A673 (cell line): ENCODE measurements around the gene FRY. TPM values are rescaled to one million over a fixed set of nuclear protein-coding genes. Genes with fewer than 3 reads are reported as not detected.

Experiments
- BruUV-seq: library from RNA; stranded (reverse); fragments of 400-500 nt; replicated peaks from 2 replicates; lab custom pipeline; 2021; lab: Mats Ljungman, UMichigan
- CTCF ChIA-PET: fragments of 300-600 bp; sonication (Branson Sonifier 250); formaldehyde crosslinking; loops from one replicate; lab custom pipeline; 2022; ENCODE audit warnings: antibody characterized with exemption; lab: Charles Lee
- POLR2A ChIA-PET: fragments of 300-600 bp; sonication (Branson Sonifier 250); formaldehyde crosslinking; loops from one replicate; lab custom pipeline; 2022; ENCODE audit warnings: antibody characterized with exemption; ENCODE audit not compliant: low non-redundant PET; lab: Charles Lee
- DNase-seq: peaks from one replicate; pipeline ENCODE4 v3.0.0-alpha.2; 2015; ENCODE audit warnings: low spot score
- H3K27ac ChIP-seq: fragments of 200-600 bp; sonication (generic); 2 replicates; pipeline ENCODE4 v1.5.1; 2016; ENCODE audit warnings: mixed run types, low read depth, mild to moderate bottlenecking, mixed read lengths, antibody characterized with exemption, low read length; ENCODE audit not compliant: poor library complexity, severe bottlenecking
- H3K27me3 ChIP-seq: fragments of 200-600 bp; sonication (generic); replicated peaks from 2 replicates; pipeline ENCODE4 v1.6.1; 2017; ENCODE audit warnings: mixed run types, low read depth, mild to moderate bottlenecking, mixed read lengths, antibody characterized with exemption, low read length; ENCODE audit not compliant: insufficient read depth, poor library complexity
- H3K36me3 ChIP-seq: fragments of 200-600 bp; sonication (generic); 2 replicates; pipeline ENCODE4 v1.6.1; 2016; ENCODE audit warnings: mixed run types, mild to moderate bottlenecking, mixed read lengths, antibody characterized with exemption, low read length; ENCODE audit not compliant: insufficient read depth, poor library complexity, severe bottlenecking
- H3K4me1 ChIP-seq: fragments of 200-600 bp; sonication (generic); 2 replicates; pipeline ENCODE4 v1.6.1; 2017; ENCODE audit warnings: mixed run types, mild to moderate bottlenecking, mixed read lengths, antibody characterized with exemption, low read length; ENCODE audit not compliant: insufficient read depth, poor library complexity, severe bottlenecking
- H3K4me3 ChIP-seq: fragments of 200-600 bp; sonication (generic); 2 replicates; pipeline ENCODE4 v1.5.1; 2016; ENCODE audit warnings: low read depth, mixed run types, mild to moderate bottlenecking, mixed read lengths, low read length; ENCODE audit not compliant: poor library complexity, severe bottlenecking
- H3K9me3 ChIP-seq: fragments of 200-600 bp; sonication (generic); 2 replicates; pipeline ENCODE4 v1.6.1; 2016; ENCODE audit warnings: mixed run types, low read depth, mild to moderate bottlenecking, mixed read lengths, antibody characterized with exemption, low read length; ENCODE audit not compliant: poor library complexity, severe bottlenecking
- CTCF ChIP-seq: fragments of 300-800, 200-600 bp; sonication (generic); conservative IDR thresholded peaks from 2 replicates; pipeline ENCODE4 v1.5.1; 2017; ENCODE audit warnings: low read depth, mild to moderate bottlenecking, antibody characterized with exemption, low read length, moderate library complexity, mixed read lengths
- EZH2 ChIP-seq: fragments of 200-600 bp; sonication (generic); IDR thresholded peaks from 2 replicates; pipeline ENCODE4 v1.6.1; 2017; ENCODE audit warnings: borderline replicate concordance, low read depth, mild to moderate bottlenecking, mixed read lengths, antibody characterized with exemption, low read length; ENCODE audit not compliant: poor library complexity, severe bottlenecking
- intact Hi-C: fragments of 100-400 bp; cut with micrococcal nuclease; formaldehyde crosslinking; loops from one replicate; pipeline ENCODE4 v1.10.0; 2022; ENCODE audit not compliant: unreplicated experiment
- total RNA-seq: library from RNA; stranded (reverse); gene quantifications from 2 replicates; pipeline ENCODE4 v1.2.3, GENCODE V29; 2021

FRY gene
- total RNA-seq, 1 experiment from 2014 or later = 0.58 TPM

GRCh38 chr13:32044446-32044845 is 12.9 kb downstream of the FRY start:
- Histone ChIP-seq H3K4me3 (no peak overlapping the region), H3K4me1 (peaks cover 14% of the 10 kb centered on the region), H3K27me3 (no peaks in the 10 kb centered on the region), H3K9me3 (no peaks in the 10 kb centered on the region), H3K36me3 (no peaks in the 10 kb centered on the region), H3K27ac (no peak overlapping the region)
- TF ChIP-seq CTCF (no peak), EZH2 (no peak)
- no TSS peak for BruUV-seq
- intact Hi-C loops = no loop called here
- POLR2A ChIA-PET = no interaction called here
- no peak for DNase-seq
- CTCF ChIA-PET = no interaction called here

GRCh38 chr13:32045537-32045936 is 14.0 kb downstream of the FRY start:
- no TSS peak for BruUV-seq
- Histone ChIP-seq H3K4me3 (no peak overlapping the region), H3K36me3 (no peaks in the 10 kb centered on the region), H3K4me1 (peaks cover 14% of the 10 kb centered on the region), H3K9me3 (no peaks in the 10 kb centered on the region), H3K27ac (no peak overlapping the region), H3K27me3 (no peaks in the 10 kb centered on the region)
- intact Hi-C loops = no loop called here
- TF ChIP-seq CTCF (no peak), EZH2 (no peak)
- ChIA-PET POLR2A (no interaction called here), CTCF (no interaction called here)
- no peak for DNase-seq

GRCh38 chr13:32045982-32046785 is 14.6 kb downstream of the FRY start:
- Histone ChIP-seq H3K4me3 (no peak overlapping the region), H3K4me1 (peaks cover 14% of the 10 kb centered on the region), H3K36me3 (no peaks in the 10 kb centered on the region), H3K9me3 (no peaks in the 10 kb centered on the region), H3K27ac (peak overlapping the region; percentile 61), H3K27me3 (no peaks in the 10 kb centered on the region)
- TF ChIP-seq EZH2 = no peak
- no peak for TF ChIP-seq CTCF
- peak; percentile 28 for DNase-seq
- CTCF ChIA-PET = no interaction called here
- BruUV-seq = no TSS peak
- intact Hi-C loops = no loop called here
- POLR2A ChIA-PET = no interaction called here
